Mesendoderm (in vitro differentiated cells): Measurements from ENCODE around the gene ADGRG1.
A peak's percentile ranks its signal among the peaks of the same experiment; 100 is the strongest.

Experiments
- DNase-seq: peaks from one replicate; pipeline ENCODE4 v3.0.0; 2013
- H2AK5ac ChIP-seq: 2 replicates; pipeline ENCODE4 v1.6.1; 2013; ENCODE audit warnings: low read length, inconsistent platforms
- H2BK120ac ChIP-seq: 2 replicates; pipeline ENCODE4 v1.6.1; 2013; ENCODE audit warnings: low read depth, mild to moderate bottlenecking, low read length, moderate library complexity, mixed read lengths
- H2BK15ac ChIP-seq: replicated peaks from 2 replicates; pipeline ENCODE4 v1.6.1; 2013; ENCODE audit warnings: low read depth, mild to moderate bottlenecking, moderate library complexity
- H2BK5ac ChIP-seq: 2 replicates; pipeline ENCODE4 v1.6.1; 2013; ENCODE audit warnings: low read length, inconsistent platforms
- H3K18ac ChIP-seq: 2 replicates; pipeline ENCODE4 v1.6.1; 2013; ENCODE audit warnings: mild to moderate bottlenecking, low read length, mixed read lengths
- H3K23ac ChIP-seq: one replicate; pipeline ENCODE4 v1.6.1; 2013; ENCODE audit warnings: low read length
- H3K27ac ChIP-seq: 2 replicates; pipeline ENCODE4 v1.5.1; 2013; ENCODE audit warnings: low read depth, mild to moderate bottlenecking, inconsistent platforms, low read length, moderate library complexity
- H3K27me3 ChIP-seq: 2 replicates; pipeline ENCODE4 v1.6.1; 2013; ENCODE audit warnings: low read length, control low read depth, mild to moderate bottlenecking, inconsistent platforms; ENCODE audit not compliant: insufficient read depth, poor library complexity
- H3K36me3 ChIP-seq: 2 replicates; pipeline ENCODE4 v1.6.1; 2013; ENCODE audit warnings: low read length, inconsistent platforms; ENCODE audit not compliant: control insufficient read depth, insufficient read depth
- H3K4ac ChIP-seq: one replicate; pipeline ENCODE4 v1.6.1; 2013; ENCODE audit warnings: low read depth, mild to moderate bottlenecking, low read length, moderate library complexity
- H3K4me1 ChIP-seq: 2 replicates; pipeline ENCODE4 v1.6.1; 2013; ENCODE audit warnings: low read depth, low read length, inconsistent platforms; ENCODE audit not compliant: control insufficient read depth
- H3K4me2 ChIP-seq: 2 replicates; pipeline ENCODE4 v1.6.1; 2013; ENCODE audit warnings: low read length
- H3K4me3 ChIP-seq: 2 replicates; pipeline ENCODE4 v1.5.1; 2013; ENCODE audit warnings: mild to moderate bottlenecking, low read length
- H3K56ac ChIP-seq: one replicate; pipeline ENCODE4 v1.6.1; 2013; ENCODE audit warnings: low read length
- H3K79me1 ChIP-seq: 2 replicates; pipeline ENCODE4 v1.6.1; 2013; ENCODE audit warnings: low read length, inconsistent platforms
- H3K79me2 ChIP-seq: 2 replicates; pipeline ENCODE4 v1.6.1; 2013; ENCODE audit warnings: mild to moderate bottlenecking, low read length; ENCODE audit not compliant: control insufficient read depth, insufficient read depth
- H3K9ac ChIP-seq: 2 replicates; pipeline ENCODE4 v1.6.1; 2013; ENCODE audit warnings: low read length, inconsistent platforms
- H4K5ac ChIP-seq: one replicate; pipeline ENCODE4 v1.6.1; 2013; ENCODE audit warnings: low read length
- H4K8ac ChIP-seq: one replicate; pipeline ENCODE4 v1.6.1; 2013; ENCODE audit warnings: low read depth, mild to moderate bottlenecking, control low read depth, low read length, moderate library complexity
- WGBS: extraction: QIAGEN DNeasy Blood & Tissue Kit; methylation state at CpG from one replicate; pipeline ENCODE4 v1.1.7; 2013; ENCODE audit warnings: low lambda C conversion rate, missing lambda C conversion rate; ENCODE audit not compliant: insufficient coverage; ENCODE audit errors: extremely low coverage; 5-methylcytosine and 5-hydroxymethylcytosine counted together

ADGRG1 gene

GRCh38 chr16:57633383-57634064 lies 5.1 kb downstream of the ADGRG1 start:
- no peak overlapping the region for H4K5ac ChIP-seq
- DNase-seq = no peak
- no peak overlapping the region for H3K23ac ChIP-seq
- H3K36me3 ChIP-seq = no peaks in the 10 kb centered on the region
- H3K4me1 ChIP-seq = peaks cover 8% of the 10 kb centered on the region
- H4K8ac ChIP-seq = no peak overlapping the region
- no peak overlapping the region for H2BK15ac ChIP-seq
- H2BK5ac ChIP-seq = no peak overlapping the region
- no peaks in the 10 kb centered on the region for H3K79me2 ChIP-seq
- H3K56ac ChIP-seq = no peak overlapping the region
- H3K4me2 ChIP-seq = no peak overlapping the region
- H2AK5ac ChIP-seq = no peak overlapping the region
- no peak overlapping the region for H2BK120ac ChIP-seq
- no peak overlapping the region for H3K18ac ChIP-seq
- H3K4me3 ChIP-seq = no peak overlapping the region
- no peak overlapping the region for H3K9ac ChIP-seq
- H3K79me1 ChIP-seq = no peaks in the 10 kb centered on the region
- no peak overlapping the region for H3K4ac ChIP-seq
- no peak overlapping the region for H3K27ac ChIP-seq
- WGBS = no CpG with 5 or more reads among the region's 11 CpGs
- no peaks in the 10 kb centered on the region for H3K27me3 ChIP-seq

- Histone ChIP-seq H3K4ac (no peak overlapping the region), H3K4me1 (peaks cover 7% of the 10 kb centered on the region), H3K36me3 (no peaks in the 10 kb centered on the region), H3K56ac (no peak overlapping the region), H3K79me2 (no peaks in the 10 kb centered on the region), H2BK5ac (no peak overlapping the region), H3K4me3 (no peak overlapping the region), H2BK120ac (no peak overlapping the region), H4K5ac (no peak overlapping the region), H2AK5ac (no peak overlapping the region), H3K27me3 (no peaks in the 10 kb centered on the region), H3K27ac (no peak overlapping the region), H3K23ac (no peak overlapping the region), H3K18ac (no peak overlapping the region), H3K79me1 (no peaks in the 10 kb centered on the region), H4K8ac (no peak overlapping the region), H3K4me2 (no peak overlapping the region), H3K9ac (no peak overlapping the region), H2BK15ac (no peak overlapping the region)
- WGBS = no CpG with 5 or more reads among the region's 4 CpGs
- DNase-seq = no peak
These were observed 5.7 kb downstream of the ADGRG1 start for GRCh38 chr16:57634171-57634570.

GRCh38 chr16:57635266-57636097 lies 7.1 kb downstream of the ADGRG1 start:
- H3K23ac ChIP-seq = no peak overlapping the region
- no peak overlapping the region for H2AK5ac ChIP-seq
- H3K36me3 ChIP-seq = no peaks in the 10 kb centered on the region
- H3K4me1 ChIP-seq = peaks cover 7% of the 10 kb centered on the region
- no peak overlapping the region for H3K9ac ChIP-seq
- H2BK5ac ChIP-seq = no peak overlapping the region
- H3K18ac ChIP-seq = no peak overlapping the region
- H3K4me2 ChIP-seq = no peak overlapping the region
- WGBS = no CpG with 5 or more reads among the region's 16 CpGs
- no peak overlapping the region for H3K4me3 ChIP-seq
- no peak overlapping the region for H2BK15ac ChIP-seq
- H3K56ac ChIP-seq = no peak overlapping the region
- no peak overlapping the region for H2BK120ac ChIP-seq
- no peaks in the 10 kb centered on the region for H3K27me3 ChIP-seq
- H3K27ac ChIP-seq = no peak overlapping the region
- no peaks in the 10 kb centered on the region for H3K79me1 ChIP-seq
- H3K79me2 ChIP-seq = no peaks in the 10 kb centered on the region
- no peak for DNase-seq
- no peak overlapping the region for H3K4ac ChIP-seq
- no peak overlapping the region for H4K5ac ChIP-seq
- H4K8ac ChIP-seq = no peak overlapping the region

- H3K9ac ChIP-seq = no peak overlapping the region
- H3K27ac ChIP-seq = no peak overlapping the region
- no peak overlapping the region for H3K4me2 ChIP-seq
- no peak overlapping the region for H2AK5ac ChIP-seq
- no peaks in the 10 kb centered on the region for H3K27me3 ChIP-seq
- H3K4ac ChIP-seq = no peak overlapping the region
- no peak for DNase-seq
- H4K5ac ChIP-seq = no peak overlapping the region
- no CpG with 5 or more reads among the region's 5 CpGs for WGBS
- no peak overlapping the region for H2BK120ac ChIP-seq
- no peak overlapping the region for H3K4me3 ChIP-seq
- no peak overlapping the region for H4K8ac ChIP-seq
- no peak overlapping the region for H3K23ac ChIP-seq
- no peaks in the 10 kb centered on the region for H3K36me3 ChIP-seq
- H3K79me2 ChIP-seq = no peaks in the 10 kb centered on the region
- H2BK15ac ChIP-seq = no peak overlapping the region
- H3K79me1 ChIP-seq = no peaks in the 10 kb centered on the region
- H3K4me1 ChIP-seq = peaks cover under 1% of the 10 kb centered on the region
- no peak overlapping the region for H2BK5ac ChIP-seq
- H3K56ac ChIP-seq = no peak overlapping the region
- no peak overlapping the region for H3K18ac ChIP-seq
These were observed 7.8 kb downstream of the ADGRG1 start for GRCh38 chr16:57636184-57636583.

DNA sequence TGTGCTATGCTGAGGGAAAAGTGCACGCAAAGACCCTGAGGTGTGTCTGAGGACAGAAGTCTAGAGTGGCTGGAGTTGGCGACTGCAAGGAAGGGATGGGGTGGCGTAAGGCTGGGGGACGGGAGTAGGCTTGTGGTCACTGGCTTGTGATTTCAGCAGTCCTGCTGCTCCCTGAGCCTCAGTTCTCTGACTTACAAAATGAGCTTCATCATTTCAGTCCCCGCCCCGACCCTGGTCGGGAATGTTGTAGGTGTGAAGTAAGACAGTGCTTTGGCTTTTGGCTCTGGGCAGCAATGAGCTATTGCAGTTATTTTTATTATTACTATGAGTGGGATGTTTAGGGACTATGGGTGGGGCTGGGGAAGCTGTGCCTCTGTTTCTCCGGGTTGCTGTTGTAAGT lies 8.6 kb downstream of the ADGRG1 start:
- H3K23ac ChIP-seq = peak overlapping the region; percentile 81
- H3K9ac ChIP-seq = no peak overlapping the region
- no CpG with 5 or more reads among the region's 8 CpGs for WGBS
- no peaks in the 10 kb centered on the region for H3K79me2 ChIP-seq
- H3K36me3 ChIP-seq = no peaks in the 10 kb centered on the region
- no peak overlapping the region for H2BK15ac ChIP-seq
- no peak overlapping the region for H3K4me2 ChIP-seq
- no peak overlapping the region for H2BK120ac ChIP-seq
- no peak overlapping the region for H2BK5ac ChIP-seq
- DNase-seq = no peak
- no peaks in the 10 kb centered on the region for H3K4me1 ChIP-seq
- H3K4me3 ChIP-seq = no peak overlapping the region
- no peak overlapping the region for H3K4ac ChIP-seq
- no peaks in the 10 kb centered on the region for H3K79me1 ChIP-seq
- no peak overlapping the region for H2AK5ac ChIP-seq
- H3K27ac ChIP-seq = no peak overlapping the region
- H3K18ac ChIP-seq = no peak overlapping the region
- no peak overlapping the region for H4K8ac ChIP-seq
- peak overlapping the region; percentile 11 for H3K56ac ChIP-seq
- H4K5ac ChIP-seq = no peak overlapping the region
- H3K27me3 ChIP-seq = no peaks in the 10 kb centered on the region
